Ovary (tissue), 3 donors: ENCODE measurements around the gene ANKRD27.

Experiments used
- CTCF ChIP-seq, 3 donors: fragments of 450-650 bp in 2 of 3; fragments of 200-600 bp in 1 of 3; IDR thresholded peaks; one replicate each; pipeline versions ENCODE4 v1.5.1 to v1.8.0; 2016 to 2022; ENCODE audit warnings: antibody characterized with exemption in 3 of 3, mild to moderate bottlenecking in 1 of 3
- EP300 ChIP-seq: sonication (generic); formaldehyde crosslinking; IDR thresholded peaks from one replicate; pipeline ENCODE4 v1.6.1; 2017; ENCODE audit warnings: antibody characterized with exemption
- donor health status: DM: no; HTN: no; CAD: no.

GRCh38 chr19:32717496-32717895 is 42.5 kb upstream of the ANKRD27 start:
- TF ChIP-seq CTCF (IDR thresholded peaks at IDR 0.05) (no peak), EP300 (no peak)
